Upper lobe of right lung (tissue), 1 donor: ENCODE results near the gene ZNF691. TPM values are rescaled to one million over a fixed set of nuclear protein-coding genes. Genes with fewer than 3 reads are reported as not detected.
A peak's percentile ranks its signal among the peaks of the same experiment; 100 is the strongest.

Source experiments
- ATAC-seq: fragments of 200-7000 bp; cut with Tn5 transposase; one replicate; pipeline ENCODE4 v1.9.1; 2020; ENCODE audit warnings: mild to moderate bottlenecking, moderate library complexity
- DNase-seq: peaks from one replicate; pipeline ENCODE4 v3.0.0-alpha.2; 2020
- H3K27ac ChIP-seq: fragments of 200-600 bp; one replicate; pipeline ENCODE4 v1.8.0; 2022
- H3K27me3 ChIP-seq: fragments of 200-600 bp; one replicate; pipeline ENCODE4 v1.8.0; 2022; ENCODE audit warnings: mild to moderate bottlenecking
- H3K36me3 ChIP-seq: fragments of 200-600 bp; one replicate; pipeline ENCODE4 v1.8.0; 2022
- H3K4me1 ChIP-seq: fragments of 200-600 bp; one replicate; pipeline ENCODE4 v1.8.0; 2022
- H3K4me3 ChIP-seq: fragments of 200-600 bp; one replicate; pipeline ENCODE4 v1.8.0; 2022; ENCODE audit warnings: mild to moderate bottlenecking
- H3K9me3 ChIP-seq: fragments of 200-600 bp; one replicate; pipeline ENCODE4 v1.8.0; 2022
- intact Hi-C: fragments of 100-400 bp; cut with DNase I; formaldehyde crosslinking; loops from one replicate; pipeline ENCODE4 v1.11.0; 2022
- total RNA-seq: library from RNA; stranded (reverse); fragmentation: NEBNext Ultra II Directional; extraction: Animal tissue kit (Norgen Biotek cat#: 25700); gene quantifications from one replicate; pipeline ENCODE4 v1.2.1, GENCODE V29; 2021
- TF ChIP-seq, protein P1 (sequence below): fragments of 200-600 bp; IDR thresholded peaks from one replicate; pipeline ENCODE4 v1.8.0; 2022; ENCODE audit warnings: antibody characterized with exemption
- donor health status: DM: no; HTN: yes; CAD: no; lungs with severe emphysema.

ZNF691 gene
- total RNA-seq, 1 donor from 2014 or later, result 8.2 TPM

DNA sequence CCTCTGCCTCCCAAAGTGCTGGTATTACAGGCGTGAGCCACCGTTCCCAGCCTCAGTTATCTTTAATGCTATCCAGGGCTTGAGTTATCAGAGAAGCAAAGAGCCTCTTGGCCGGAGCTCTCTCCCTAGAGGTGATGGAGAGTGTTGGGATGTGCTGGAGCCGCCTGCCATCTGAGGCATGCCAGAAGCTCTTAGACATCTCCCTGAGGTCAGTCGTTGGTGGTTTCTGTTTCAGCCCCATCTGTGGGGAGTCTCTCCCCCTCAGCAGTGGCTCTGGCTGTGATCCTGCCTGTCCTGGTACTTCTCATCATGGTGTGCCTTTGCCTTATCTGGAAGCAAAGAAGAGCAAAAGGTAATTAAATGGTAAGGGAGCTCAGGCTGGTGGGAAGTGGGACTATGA lies 11.6 kb upstream of the ZNF691 start:
- Histone ChIP-seq H3K9me3 (no peaks in the 10 kb centered on the region), H3K36me3 (peaks cover 11% of the 10 kb centered on the region), H3K27me3 (no peaks in the 10 kb centered on the region), H3K4me1 (no peaks in the 10 kb centered on the region), H3K27ac (no peak overlapping the region), H3K4me3 (no peak overlapping the region)
- TF ChIP-seq, protein P1, sequence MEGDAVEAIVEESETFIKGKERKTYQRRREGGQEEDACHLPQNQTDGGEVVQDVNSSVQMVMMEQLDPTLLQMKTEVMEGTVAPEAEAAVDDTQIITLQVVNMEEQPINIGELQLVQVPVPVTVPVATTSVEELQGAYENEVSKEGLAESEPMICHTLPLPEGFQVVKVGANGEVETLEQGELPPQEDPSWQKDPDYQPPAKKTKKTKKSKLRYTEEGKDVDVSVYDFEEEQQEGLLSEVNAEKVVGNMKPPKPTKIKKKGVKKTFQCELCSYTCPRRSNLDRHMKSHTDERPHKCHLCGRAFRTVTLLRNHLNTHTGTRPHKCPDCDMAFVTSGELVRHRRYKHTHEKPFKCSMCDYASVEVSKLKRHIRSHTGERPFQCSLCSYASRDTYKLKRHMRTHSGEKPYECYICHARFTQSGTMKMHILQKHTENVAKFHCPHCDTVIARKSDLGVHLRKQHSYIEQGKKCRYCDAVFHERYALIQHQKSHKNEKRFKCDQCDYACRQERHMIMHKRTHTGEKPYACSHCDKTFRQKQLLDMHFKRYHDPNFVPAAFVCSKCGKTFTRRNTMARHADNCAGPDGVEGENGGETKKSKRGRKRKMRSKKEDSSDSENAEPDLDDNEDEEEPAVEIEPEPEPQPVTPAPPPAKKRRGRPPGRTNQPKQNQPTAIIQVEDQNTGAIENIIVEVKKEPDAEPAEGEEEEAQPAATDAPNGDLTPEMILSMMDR, result no peak
- intact Hi-C loops, result no loop called here
- DNase-seq, result no peak
- no peak for ATAC-seq

DNA sequence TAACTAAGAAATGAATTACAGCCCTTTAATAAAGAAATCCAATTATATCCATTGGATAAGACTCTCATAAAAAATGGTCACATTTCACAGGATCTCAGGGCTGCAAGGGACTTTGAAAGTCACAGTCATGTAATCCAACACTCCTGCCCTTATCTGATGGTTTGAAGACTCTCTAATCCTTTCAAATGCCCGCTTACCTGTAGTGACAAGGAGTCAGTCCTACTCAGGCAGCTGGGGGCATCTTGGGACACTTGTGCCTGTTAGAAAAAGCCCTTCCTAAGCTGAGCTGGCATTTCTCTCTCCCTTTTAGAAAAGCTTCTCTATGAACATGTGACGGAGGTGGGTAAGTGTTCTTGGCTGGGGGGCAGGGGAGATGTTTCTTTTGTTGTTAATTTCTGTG lies 11.0 kb upstream of the ZNF691 start:
- Histone ChIP-seq H3K27ac (no peak overlapping the region), H3K9me3 (no peaks in the 10 kb centered on the region), H3K36me3 (peaks cover 4% of the 10 kb centered on the region), H3K27me3 (no peaks in the 10 kb centered on the region), H3K4me3 (no peak overlapping the region), H3K4me1 (no peaks in the 10 kb centered on the region)
- ATAC-seq (no peak), DNase-seq (no peak)
- TF ChIP-seq, protein P1, result no peak
- intact Hi-C loops, result no loop called here

DNA sequence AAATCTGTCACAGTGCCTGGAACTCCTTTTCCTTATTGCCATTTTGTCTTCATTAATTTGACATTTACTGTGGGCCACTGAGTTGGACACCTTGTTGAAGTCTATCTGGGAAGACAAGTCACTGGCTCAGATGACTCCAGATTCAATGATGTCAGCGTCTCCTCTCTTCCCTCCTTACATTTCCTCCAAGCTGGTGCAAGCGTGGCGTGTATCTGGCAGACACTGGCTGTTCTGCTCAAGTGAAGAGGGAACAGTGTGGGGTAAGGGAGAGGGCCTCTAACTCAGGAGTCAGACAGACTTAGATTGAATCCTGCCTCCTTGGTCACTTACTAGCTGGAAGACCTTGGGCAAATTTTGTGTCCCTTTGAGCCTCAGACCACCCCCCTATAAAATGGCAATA lies 8.7 kb upstream of the ZNF691 start:
- Histone ChIP-seq H3K36me3 (no peaks in the 10 kb centered on the region), H3K9me3 (no peaks in the 10 kb centered on the region), H3K4me3 (no peak overlapping the region), H3K27me3 (no peaks in the 10 kb centered on the region), H3K4me1 (no peaks in the 10 kb centered on the region), H3K27ac (no peak overlapping the region)
- intact Hi-C loops, result no loop called here
- peak; percentile 48 for ATAC-seq
- DNase-seq, result no peak
- TF ChIP-seq, protein P1, result no peak

GRCh38 chr1:42838482-42839190 lies 7.8 kb upstream of the ZNF691 start:
- Histone ChIP-seq H3K36me3 (no peaks in the 10 kb centered on the region), H3K4me3 (no peak overlapping the region), H3K27ac (peak overlapping the region; percentile 39), H3K9me3 (no peaks in the 10 kb centered on the region), H3K4me1 (no peaks in the 10 kb centered on the region), H3K27me3 (no peaks in the 10 kb centered on the region)
- ATAC-seq (peak; percentile 84), DNase-seq (no peak)
- TF ChIP-seq, protein P1, result no peak
- intact Hi-C loops, result no loop called here

- DNase-seq, result no peak
- intact Hi-C loops, result no loop called here
- Histone ChIP-seq H3K4me1 (peaks cover 6% of the 10 kb centered on the region), H3K4me3 (no peak overlapping the region), H3K27me3 (no peaks in the 10 kb centered on the region), H3K36me3 (no peaks in the 10 kb centered on the region), H3K9me3 (no peaks in the 10 kb centered on the region), H3K27ac (no peak overlapping the region)
- ATAC-seq, result no peak
- TF ChIP-seq, protein P1, result no peak
Observed at GRCh38 chr1:42841010-42841409, 5.4 kb upstream of the ZNF691 start.
